Measurements from ENCODE around the gene PPP2R3C.
"Not testable (repeated sequence)": the region's sequence is repeated elsewhere in the genome, so short reads cannot be mapped to it uniquely, and the experiment has no call there.

PPP2R3C gene

GRCh38 chr14:35050652-35051051 is 71.1 kb downstream of the PPP2R3C start:
- no peak for DNase-seq

DNA sequence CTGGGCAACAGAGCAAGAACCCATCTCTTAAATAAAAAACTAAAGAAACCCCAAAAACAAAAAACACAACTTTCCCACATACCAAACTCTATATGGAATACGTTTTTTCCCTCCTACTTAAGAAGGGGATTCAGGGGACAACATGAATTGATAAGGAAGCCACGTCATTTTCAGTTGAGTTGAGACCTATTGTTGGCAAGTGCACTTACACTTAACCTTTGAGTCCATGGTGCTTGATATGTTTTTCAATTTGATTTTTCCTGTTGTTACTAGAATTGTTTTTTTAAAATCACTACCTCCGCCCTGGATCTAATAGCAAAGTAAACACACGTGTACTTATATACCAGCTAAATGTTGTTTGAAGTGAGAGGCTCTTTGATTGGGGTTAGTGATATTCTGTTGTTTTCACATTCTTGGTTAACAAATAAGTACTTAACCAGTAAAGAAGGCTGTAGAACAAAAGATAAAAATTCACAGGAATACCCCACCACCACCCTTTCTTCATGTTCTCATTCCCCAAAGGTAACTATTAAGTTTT is 73.7 kb downstream of the PPP2R3C start:
- DNase-seq, result no peak

GRCh38 chr14:35046751-35047536 is 74.8 kb downstream of the PPP2R3C start:
- DNase-seq, result peak; percentile 44

GRCh38 chr14:35046048-35046750 is 75.6 kb downstream of the PPP2R3C start, which contains the start of gene FAM177A1:
TSS of gene FAM177A1 (plus strand) at chr14:35046272. CDS start at chr14:35046464, 192 bp downstream.
- DNase-seq, result peak; percentile 86

DNA sequence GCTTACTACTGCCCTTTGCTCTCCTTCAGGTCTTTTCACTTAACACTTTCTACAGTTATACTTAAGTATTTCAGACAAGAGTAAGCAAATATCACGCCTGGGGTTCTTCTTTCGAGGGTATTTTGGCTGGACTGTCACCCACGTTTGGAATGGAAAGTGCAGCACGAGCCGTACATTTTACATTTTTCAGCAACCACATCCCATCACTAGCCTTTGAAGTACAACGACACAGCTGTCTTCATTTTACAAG is 76.1 kb downstream of the PPP2R3C start:
- DNase-seq, result peak; percentile 86

DNA sequence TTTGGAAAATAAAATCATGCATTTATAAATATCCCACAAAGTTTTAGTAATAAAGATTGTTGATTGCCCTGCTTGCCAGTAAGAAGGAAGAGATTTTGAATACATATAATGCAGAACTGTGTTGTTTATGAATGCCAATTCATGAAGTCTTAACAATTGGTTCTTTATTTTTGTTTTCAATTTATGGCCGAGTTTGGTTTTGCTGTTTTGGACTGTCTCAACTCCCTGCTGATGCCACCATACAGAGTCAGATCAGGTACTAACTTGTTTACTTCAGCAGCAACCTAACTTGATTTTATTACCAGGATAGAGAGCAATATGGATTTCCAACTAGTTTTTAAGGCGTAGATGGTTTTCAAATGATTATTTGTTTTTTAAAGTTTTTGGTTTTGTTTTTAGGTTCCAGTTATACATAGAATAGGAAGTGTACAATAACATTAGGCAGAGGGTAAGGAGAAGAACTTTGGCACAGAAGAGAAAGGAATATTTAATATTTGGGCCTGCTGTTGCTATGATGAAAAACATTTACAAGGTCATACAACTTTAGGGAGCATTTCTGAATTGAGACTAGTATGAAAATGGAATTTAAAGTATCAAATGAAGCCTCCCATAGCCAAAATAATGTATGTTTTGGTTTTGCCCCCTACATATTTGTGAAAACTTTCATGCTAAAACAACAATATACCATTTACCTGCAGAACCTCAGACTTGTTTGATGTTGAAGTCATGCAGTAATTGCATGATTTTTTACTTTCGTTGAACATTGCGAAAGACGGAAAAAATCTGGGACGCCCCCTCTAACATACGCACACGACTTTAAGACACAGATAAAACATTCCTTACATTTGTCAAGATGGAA is 76.6 kb downstream of the PPP2R3C start:
- no peak for DNase-seq

- DNase-seq, result no peak
Measured at GRCh38 chr14:35043046-35043445, 78.7 kb downstream of the PPP2R3C start.

DNA sequence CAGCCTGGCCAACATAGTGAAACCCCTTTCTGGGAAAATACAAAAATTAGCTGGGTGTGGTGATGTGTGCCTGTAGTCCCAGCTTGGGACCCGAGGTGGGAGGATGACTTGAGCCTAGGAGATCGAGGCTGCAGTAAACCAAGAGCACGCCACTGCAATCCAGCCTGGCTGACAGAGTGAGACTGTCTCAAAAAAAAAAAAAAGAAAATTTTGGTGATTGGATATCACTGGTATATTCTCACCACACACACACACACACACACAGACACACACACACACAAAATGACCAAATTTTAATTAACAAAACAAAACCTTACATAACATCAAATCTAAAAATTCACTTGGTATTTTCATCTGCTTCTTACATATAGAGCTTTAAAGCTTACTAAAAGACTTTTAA is 79.2 kb downstream of the PPP2R3C start:
- DNase-seq, result no peak

DNA sequence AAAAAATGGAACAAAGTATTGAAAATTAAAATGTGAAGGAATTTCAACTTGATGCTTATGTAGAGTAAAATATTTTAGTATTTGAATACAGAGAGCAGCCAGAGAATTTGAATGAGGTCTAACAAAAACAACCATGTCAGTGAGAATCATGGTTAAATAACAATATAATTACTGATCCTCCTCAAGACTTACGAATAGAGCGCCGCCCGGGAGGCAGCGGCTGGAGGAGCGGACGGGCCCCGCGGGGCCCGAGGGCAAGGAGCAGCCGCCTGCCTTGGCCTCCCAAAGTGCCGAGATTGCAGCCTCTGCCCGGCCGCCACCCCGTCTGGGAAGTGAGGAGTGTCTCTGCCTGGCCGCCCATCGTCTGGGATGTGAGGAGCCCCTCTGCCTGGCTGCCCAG is 83.5 kb downstream of the PPP2R3C start:
- not testable (repeated sequence) for DNase-seq
